HCT116 (cell line): ENCODE data around the gene KIF13A. TPM values are rescaled to one million over a fixed set of nuclear protein-coding genes. Genes with fewer than 3 reads are reported as not detected.

Experiments used
- ATAC-seq: fragments of 200-7000 bp; cut with Tn5 transposase; 2 replicates; pipeline ENCODE4 v1.9.1; 2020; ENCODE audit warnings: mild to moderate bottlenecking, moderate library complexity
- BruUV-seq: library from RNA; stranded (reverse); fragments of 400-500 nt; replicated peaks from 2 replicates; lab custom pipeline; 2021; lab: Mats Ljungman, UMichigan
- CTCF ChIA-PET: fragments of 300-600 bp; sonication (Branson Sonifier 250); formaldehyde crosslinking; loops from one replicate; lab custom pipeline; 2021; ENCODE audit warnings: antibody characterized with exemption; lab: Charles Lee
- POLR2A ChIA-PET: fragments of 300-600, 350-600 bp; sonication (Branson Sonifier 250); formaldehyde crosslinking; loops from one replicate; lab custom pipeline; 2021; ENCODE audit warnings: antibody characterized with exemption; lab: Charles Lee
- RAD21 ChIA-PET, 2 experiments: fragments of 300-600 bp; sonication (Branson Sonifier 250); formaldehyde crosslinking; loops; one replicate each; lab custom pipeline; 2023; ENCODE audit warnings: low total read pairs in 2 of 2; ENCODE audit not compliant: uncharacterized antibody in 2 of 2, unreplicated experiment in 2 of 2, low non-redundant PET in 1 of 2; lab: Charles Lee
- DNase-seq: peaks from one replicate; pipeline ENCODE4 v3.0.0-alpha.2; 2010; ENCODE audit warnings: low read depth, low spot score
- H2AFZ ChIP-seq: fragments of 200-600 bp; shearing (Covaris generic), sonication (generic); 2 replicates; pipeline ENCODE4 v1.6.1; 2017; ENCODE audit warnings: low read depth, mixed run types, mixed read lengths, antibody characterized with exemption, low read length; ENCODE audit not compliant: poor library complexity, severe bottlenecking
- H3K27ac ChIP-seq: 2 replicates; pipeline ENCODE4 v1.5.1; 2012; ENCODE audit warnings: low read depth, low read length
- H3K27me3 ChIP-seq: fragments of 200-600 bp; sonication (generic); 2 replicates; pipeline ENCODE4 v1.6.1; 2016; ENCODE audit warnings: mixed run types, low read length, mixed read lengths; ENCODE audit not compliant: insufficient read depth
- H3K36me3 ChIP-seq, 2 experiments: fragments of 200-500 bp in 1 of 2; fragments of 200-600 bp in 1 of 2; sonication (Bioruptor generic) in 1 of 2; sonication (generic) in 1 of 2; 2 replicates each; pipeline versions ENCODE4 v1.5.1 to v1.6.1; 2014 to 2016; ENCODE audit warnings: low read length in 2 of 2, inconsistent platforms in 1 of 2, mixed read lengths in 1 of 2, mixed run types in 1 of 2; ENCODE audit not compliant: insufficient read depth in 2 of 2, control insufficient read depth in 1 of 2
- H3K4me1 ChIP-seq, 2 experiments: fragments of 200-600 bp in 1 of 2; sonication (generic) in 1 of 2; 2 replicates each; pipeline versions ENCODE4 v1.5.1 to v1.6.1; 2012 to 2017; ENCODE audit warnings: low read length in 2 of 2, inconsistent platforms in 1 of 2, mild to moderate bottlenecking in 1 of 2, mixed read lengths in 1 of 2, mixed run types in 1 of 2, moderate library complexity in 1 of 2; ENCODE audit not compliant: insufficient read depth in 2 of 2, control insufficient read depth in 1 of 2
- H3K4me2 ChIP-seq: fragments of 200-600 bp; sonication (generic); 2 replicates; pipeline ENCODE4 v1.6.1; 2017; ENCODE audit warnings: mixed run types, low read length, mixed read lengths
- H3K4me3 ChIP-seq, 2 experiments: fragments of 200-600 bp in 1 of 2; sonication (generic) in 1 of 2; replicated peaks in 1 of 2; 2 replicates each; pipeline ENCODE4 v1.5.1; 2011 to 2016; ENCODE audit warnings: low read length in 2 of 2, control low read depth in 1 of 2, low read depth in 1 of 2, mild to moderate bottlenecking in 1 of 2, mixed read lengths in 1 of 2, mixed run types in 1 of 2
- H3K79me2 ChIP-seq: fragments of 200-600 bp; sonication (generic); 2 replicates; pipeline ENCODE4 v1.6.1; 2017; ENCODE audit warnings: mild to moderate bottlenecking, mixed run types, low read length, moderate library complexity, mixed read lengths; ENCODE audit not compliant: insufficient read depth
- H3K9ac ChIP-seq: fragments of 200-600 bp; sonication (generic); 2 replicates; pipeline ENCODE4 v1.6.1; 2016; ENCODE audit warnings: low read length, mixed read lengths
- H3K9me2 ChIP-seq: fragments of 200-600 bp; sonication (generic), shearing (Covaris generic); 2 replicates; pipeline ENCODE4 v1.6.1; 2017; ENCODE audit warnings: mixed run types, mild to moderate bottlenecking, moderate library complexity; ENCODE audit not compliant: insufficient read depth
- H3K9me3 ChIP-seq, 2 experiments: fragments of 200-500 bp in 1 of 2; fragments of 200-600 bp in 1 of 2; sonication (Bioruptor generic) in 1 of 2; sonication (generic) in 1 of 2; 2 replicates each; pipeline ENCODE4 v1.6.1; 2014 to 2017; ENCODE audit warnings: low read length in 2 of 2, mixed read lengths in 2 of 2, inconsistent platforms in 1 of 2, low read depth in 1 of 2, mild to moderate bottlenecking in 1 of 2, mixed run types in 1 of 2, moderate library complexity in 1 of 2; ENCODE audit not compliant: control insufficient read depth in 1 of 2, insufficient read depth in 1 of 2
- H4K20me1 ChIP-seq: fragments of 200-600 bp; sonication (generic), shearing (Covaris generic); 2 replicates; pipeline ENCODE4 v1.6.1; 2017; ENCODE audit warnings: mixed run types, mild to moderate bottlenecking, moderate library complexity; ENCODE audit not compliant: insufficient read depth
- CBX3 ChIP-seq: IDR thresholded peaks from 2 replicates; pipeline ENCODE4 v1.6.1; 2012; ENCODE audit warnings: low read depth
- EGR1 ChIP-seq: IDR thresholded peaks from 2 replicates; pipeline ENCODE4 v1.6.1; 2012; ENCODE audit warnings: low read depth
- ELF1 ChIP-seq: IDR thresholded peaks from 2 replicates; pipeline ENCODE4 v1.6.1; 2012; ENCODE audit warnings: low read depth, borderline replicate concordance
- EZH2phosphoT487 ChIP-seq: fragments of 200-600 bp; IDR thresholded peaks from 2 replicates; pipeline ENCODE4 v1.6.1; 2018; ENCODE audit warnings: antibody characterized with exemption, borderline replicate concordance
- FOSL1 ChIP-seq: IDR thresholded peaks from 2 replicates; pipeline ENCODE4 v1.6.1; 2012; ENCODE audit warnings: low read depth
- POLR2A ChIP-seq: IDR thresholded peaks from 2 replicates; pipeline ENCODE4 v1.7.0; 2011; ENCODE audit warnings: borderline replicate concordance; ENCODE audit not compliant: insufficient read depth, insufficient read length; ENCODE audit errors: extremely low read depth
- POLR2AphosphoS5 ChIP-seq: IDR thresholded peaks from 2 replicates; pipeline ENCODE4 v1.6.1; 2011; ENCODE audit warnings: mild to moderate bottlenecking, low read depth, low read length, moderate library complexity
- RAD21 ChIP-seq: IDR thresholded peaks from 2 replicates; pipeline ENCODE4 v1.6.1; 2012; ENCODE audit warnings: low read depth, mild to moderate bottlenecking
- REST ChIP-seq: IDR thresholded peaks from 2 replicates; pipeline ENCODE4 v1.6.1; 2012; ENCODE audit warnings: low read depth
- SIN3A ChIP-seq: IDR thresholded peaks from 2 replicates; pipeline ENCODE4 v1.6.1; 2012; ENCODE audit warnings: low read depth
- TCF7L2 ChIP-seq: IDR thresholded peaks from 2 replicates; pipeline ENCODE4 v1.7.0; 2011; ENCODE audit warnings: borderline replicate concordance, inconsistent platforms; ENCODE audit not compliant: insufficient read depth, insufficient read length; ENCODE audit errors: extremely low read depth
- YY1 ChIP-seq: IDR thresholded peaks from 2 replicates; pipeline ENCODE4 v1.6.1; 2011; ENCODE audit warnings: low read length, low read depth, moderate library complexity, mild to moderate bottlenecking; ENCODE audit not compliant: insufficient replicate concordance; ENCODE audit errors: extremely low read depth
- intact Hi-C: fragments of 100-400 bp; cut with micrococcal nuclease; formaldehyde crosslinking; loops from 2 replicates; pipeline ENCODE4 v1.10.0; 2022
- total RNA-seq: library from RNA; stranded (reverse); gene quantifications from one replicate; pipeline ENCODE4 v1.2.1, GENCODE V29; 2021; ENCODE audit not compliant: unreplicated experiment
- TF ChIP-seq, protein P1 (sequence below), 3 experiments: fragments of 200-600 bp in 1 of 3; sonication (generic) in 1 of 3; IDR thresholded peaks in 2 of 3; conservative IDR thresholded peaks in 1 of 3; 2 replicates each; pipeline ENCODE4 v1.5.1; 2012 to 2017; ENCODE audit warnings: low read depth in 2 of 3, low read length in 2 of 3, antibody characterized with exemption in 1 of 3, borderline replicate concordance in 1 of 3, control low read depth in 1 of 3, mild to moderate bottlenecking in 1 of 3, mixed read lengths in 1 of 3, mixed run types in 1 of 3, moderate library complexity in 1 of 3; ENCODE audit not compliant: insufficient read depth in 1 of 3

Gene KIF13A
- total RNA-seq, 1 experiment from 2014 or later = 23.1 TPM

- Histone ChIP-seq H3K4me2 (no peak overlapping the region), H3K4me1 (peaks cover 4 to 13% of the 10 kb centered on the region in 2 experiments; a peak in 3 of 4 replicates), H3K27me3 (no peaks in the 10 kb centered on the region), H2AFZ (no peak overlapping the region), H4K20me1 (no peaks in the 10 kb centered on the region), H3K9me3 (no peaks in the 10 kb centered on the region), H3K27ac (no peak overlapping the region), H3K4me3 (no peak overlapping the region), H3K9me2 (no peaks in the 10 kb centered on the region), H3K79me2 (no peaks in the 10 kb centered on the region), H3K36me3 (no peaks in the 10 kb centered on the region), H3K9ac (no peak overlapping the region)
- ChIA-PET POLR2A (no interaction called here), RAD21 (no interaction called here), CTCF (no interaction called here)
- ATAC-seq (no peak), DNase-seq (no peak)
- intact Hi-C loops = no loop called here
- no peak for TF ChIP-seq YY1
- TF ChIP-seq EZH2phosphoT487 = no peak
- no peak for TF ChIP-seq SIN3A
- TF ChIP-seq CBX3 = no peak
- TF ChIP-seq FOSL1 = no peak
- TF ChIP-seq POLR2AphosphoS5 = no peak
- TF ChIP-seq, protein P1, sequence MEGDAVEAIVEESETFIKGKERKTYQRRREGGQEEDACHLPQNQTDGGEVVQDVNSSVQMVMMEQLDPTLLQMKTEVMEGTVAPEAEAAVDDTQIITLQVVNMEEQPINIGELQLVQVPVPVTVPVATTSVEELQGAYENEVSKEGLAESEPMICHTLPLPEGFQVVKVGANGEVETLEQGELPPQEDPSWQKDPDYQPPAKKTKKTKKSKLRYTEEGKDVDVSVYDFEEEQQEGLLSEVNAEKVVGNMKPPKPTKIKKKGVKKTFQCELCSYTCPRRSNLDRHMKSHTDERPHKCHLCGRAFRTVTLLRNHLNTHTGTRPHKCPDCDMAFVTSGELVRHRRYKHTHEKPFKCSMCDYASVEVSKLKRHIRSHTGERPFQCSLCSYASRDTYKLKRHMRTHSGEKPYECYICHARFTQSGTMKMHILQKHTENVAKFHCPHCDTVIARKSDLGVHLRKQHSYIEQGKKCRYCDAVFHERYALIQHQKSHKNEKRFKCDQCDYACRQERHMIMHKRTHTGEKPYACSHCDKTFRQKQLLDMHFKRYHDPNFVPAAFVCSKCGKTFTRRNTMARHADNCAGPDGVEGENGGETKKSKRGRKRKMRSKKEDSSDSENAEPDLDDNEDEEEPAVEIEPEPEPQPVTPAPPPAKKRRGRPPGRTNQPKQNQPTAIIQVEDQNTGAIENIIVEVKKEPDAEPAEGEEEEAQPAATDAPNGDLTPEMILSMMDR (IDR thresholded peaks at IDR 0.05 in 2 of 3, conservative IDR thresholded peaks at IDR 0.05 in 1 of 3; ENCODE audit: borderline replicate concordance in 1 of 3, insufficient read depth in 1 of 3, low read depth in 2 of 3, low read length in 2 of 3) = no peak
- no peak for TF ChIP-seq TCF7L2
- TF ChIP-seq RAD21 = no peak
- no peak for TF ChIP-seq POLR2A
- TF ChIP-seq ELF1 = no peak
- TF ChIP-seq EGR1 = no peak
- TF ChIP-seq REST = no peak
- no TSS peak for BruUV-seq
These were observed 100.5 kb downstream of the KIF13A start for GRCh38 chr6:17886891-17887290.
